GM12873 (cell line): ENCODE results near the gene SLC22A31.

Source experiments
- CTCF ChIP-seq: IDR thresholded peaks from 2 replicates; pipeline ENCODE4 v1.5.1; 2012; ENCODE audit warnings: low read depth, mild to moderate bottlenecking, moderate library complexity, low read length, control low read depth; ENCODE audit not compliant: insufficient read depth; ENCODE audit errors: missing control alignments

Gene SLC22A31

GRCh38 chr16:89199241-89200123 lies 855 bp downstream of the SLC22A31 start:
- TF ChIP-seq CTCF, result no peak

GRCh38 chr16:89198417-89199240 lies 1.7 kb downstream of the SLC22A31 start:
- no peak for TF ChIP-seq CTCF

- TF ChIP-seq CTCF, result no peak
Measured at GRCh38 chr16:89197633-89198416, 2.5 kb downstream of the SLC22A31 start.

GRCh38 chr16:89197033-89197632 lies 3.2 kb downstream of the SLC22A31 start:
- no peak for TF ChIP-seq CTCF

GRCh38 chr16:89195521-89196171 lies 4.7 kb downstream of the SLC22A31 start:
- TF ChIP-seq CTCF, result no peak

GRCh38 chr16:89194340-89195311 lies 5.7 kb downstream of the SLC22A31 start:
- no peak for TF ChIP-seq CTCF
